Mesenchymal stem cell (in vitro differentiated cells and primary cell): ENCODE measurements around the gene MRTFA.
A peak's percentile ranks its signal among the peaks of the same experiment; 100 is the strongest.
"Not testable (repeated sequence)": the region's sequence is repeated elsewhere in the genome, so short reads cannot be mapped to it uniquely, and the experiment has no call there.

Experiments used
- DNase-seq: peaks from one replicate; pipeline ENCODE4 v3.0.0-alpha.2; 2013
- H2AFZ ChIP-seq: one replicate; pipeline ENCODE4 v1.6.1; 2013; ENCODE audit warnings: low read depth, mild to moderate bottlenecking, control low read depth, inconsistent platforms, low read length, moderate library complexity
- H2AK5ac ChIP-seq: 2 replicates; pipeline ENCODE4 v1.6.1; 2013; ENCODE audit warnings: low read length, moderate library complexity, mild to moderate bottlenecking, inconsistent platforms; ENCODE audit not compliant: severe bottlenecking
- H2BK120ac ChIP-seq: one replicate; pipeline ENCODE4 v1.6.1; 2013; ENCODE audit warnings: low read depth, mild to moderate bottlenecking, inconsistent platforms, low read length, moderate library complexity
- H2BK12ac ChIP-seq, 2 experiments: one replicate each; pipeline ENCODE4 v1.6.1; 2013; ENCODE audit warnings: inconsistent platforms in 2 of 2, low read length in 2 of 2, mild to moderate bottlenecking in 2 of 2, moderate library complexity in 2 of 2, control low read depth in 1 of 2
- H2BK15ac ChIP-seq: one replicate; pipeline ENCODE4 v1.6.1; 2013; ENCODE audit warnings: mild to moderate bottlenecking, low read depth, inconsistent platforms; ENCODE audit not compliant: poor library complexity, severe bottlenecking
- H2BK5ac ChIP-seq: 2 replicates; pipeline ENCODE4 v1.6.1; 2013; ENCODE audit warnings: low read depth, mild to moderate bottlenecking, low read length, control low read depth, inconsistent platforms; ENCODE audit not compliant: poor library complexity, severe bottlenecking
- H3K14ac ChIP-seq, 2 experiments: one replicate each; pipeline ENCODE4 v1.6.1; 2013; ENCODE audit warnings: inconsistent platforms in 2 of 2, low read length in 2 of 2, control low read depth in 1 of 2, mild to moderate bottlenecking in 1 of 2, moderate library complexity in 1 of 2
- H3K18ac ChIP-seq, 2 experiments: one replicate each; pipeline ENCODE4 v1.6.1; 2013; ENCODE audit warnings: inconsistent platforms in 2 of 2, low read length in 2 of 2, control low read depth in 1 of 2, low read depth in 1 of 2, mild to moderate bottlenecking in 1 of 2
- H3K23ac ChIP-seq, 2 experiments: one replicate each; pipeline ENCODE4 v1.6.1; 2013; ENCODE audit warnings: inconsistent platforms in 2 of 2, low read length in 2 of 2, mild to moderate bottlenecking in 2 of 2, moderate library complexity in 2 of 2, control low read depth in 1 of 2
- H3K27ac ChIP-seq: 2 replicates; pipeline ENCODE4 v1.5.1; 2013; ENCODE audit warnings: mild to moderate bottlenecking, moderate library complexity, low read length, control low read depth, inconsistent platforms; ENCODE audit not compliant: poor library complexity, severe bottlenecking
- H3K27me3 ChIP-seq, 2 experiments: 2 replicates each; pipeline versions ENCODE4 v1.6.1 to v1.7.0; 2013; ENCODE audit warnings: low read length in 2 of 2, mild to moderate bottlenecking in 2 of 2, moderate library complexity in 2 of 2, control low read depth in 1 of 2, inconsistent platforms in 1 of 2; ENCODE audit not compliant: control insufficient read depth in 1 of 2, insufficient read depth in 1 of 2
- H3K36me3 ChIP-seq, 2 experiments: 2 replicates each; pipeline versions ENCODE4 v1.6.1 to v1.7.0; 2013; ENCODE audit warnings: low read length in 2 of 2, control low read depth in 1 of 2, inconsistent platforms in 1 of 2, low read depth in 1 of 2, mild to moderate bottlenecking in 1 of 2; ENCODE audit not compliant: insufficient read depth in 2 of 2, control insufficient read depth in 1 of 2
- H3K4ac ChIP-seq, 2 experiments: one replicate each; pipeline ENCODE4 v1.6.1; 2013; ENCODE audit warnings: inconsistent platforms in 2 of 2, low read length in 2 of 2, mild to moderate bottlenecking in 2 of 2, moderate library complexity in 2 of 2, control low read depth in 1 of 2, low read depth in 1 of 2
- H3K4me1 ChIP-seq: 2 replicates; pipeline ENCODE4 v1.6.1; 2013; ENCODE audit warnings: low read depth, low read length, control low read depth; ENCODE audit not compliant: control insufficient read depth, insufficient read depth
- H3K4me2 ChIP-seq: 2 replicates; pipeline ENCODE4 v1.6.1; 2013; ENCODE audit warnings: low read length, mild to moderate bottlenecking, inconsistent platforms; ENCODE audit not compliant: poor library complexity, severe bottlenecking
- H3K4me3 ChIP-seq, 2 experiments: 2 replicates each; pipeline versions ENCODE4 v1.5.1 to v1.7.0; 2013; ENCODE audit warnings: low read length in 2 of 2, mild to moderate bottlenecking in 2 of 2, control low read depth in 1 of 2, low read depth in 1 of 2; ENCODE audit not compliant: insufficient read depth in 1 of 2
- H3K79me1 ChIP-seq: replicated peaks from 2 replicates; pipeline ENCODE4 v1.6.1; 2013; ENCODE audit warnings: mild to moderate bottlenecking, control low read depth, low read length, inconsistent platforms; ENCODE audit not compliant: poor library complexity, severe bottlenecking
- H3K9ac ChIP-seq: 2 replicates; pipeline ENCODE4 v1.7.0; 2013; ENCODE audit warnings: mild to moderate bottlenecking, low read length, moderate library complexity
- H3K9me3 ChIP-seq: 2 replicates; pipeline ENCODE4 v1.7.0; 2013; ENCODE audit warnings: mild to moderate bottlenecking, low read length; ENCODE audit not compliant: control insufficient read depth
- H4K8ac ChIP-seq: one replicate; pipeline ENCODE4 v1.6.1; 2013; ENCODE audit warnings: inconsistent platforms, mild to moderate bottlenecking, low read length, moderate library complexity
- H4K91ac ChIP-seq: one replicate; pipeline ENCODE4 v1.6.1; 2013; ENCODE audit warnings: mild to moderate bottlenecking, low read length, inconsistent platforms
- WGBS: methylation state at CpG from one replicate; pipeline ENCODE4 v1.1.7; 2013; ENCODE audit warnings: mixed read lengths; 5-methylcytosine and 5-hydroxymethylcytosine counted together

MRTFA gene

GRCh38 chr22:40511604-40512003 is 124.9 kb downstream of the MRTFA start:
- no peak overlapping the region for H2BK120ac ChIP-seq
- no peak overlapping the region for H3K14ac ChIP-seq
- no peaks in the 10 kb centered on the region for H3K36me3 ChIP-seq
- peaks cover 6% of the 10 kb centered on the region for H3K4me1 ChIP-seq
- H3K27ac ChIP-seq = no peak overlapping the region
- no peak overlapping the region for H3K4me2 ChIP-seq
- no peaks in the 10 kb centered on the region for H3K27me3 ChIP-seq
- H3K79me1 ChIP-seq = peaks cover 22% of the 10 kb centered on the region
- H2AFZ ChIP-seq = no peak overlapping the region
- H3K9me3 ChIP-seq = no peaks in the 10 kb centered on the region
- H2BK15ac ChIP-seq = no peak overlapping the region
- DNase-seq = no peak
- no peak overlapping the region for H4K8ac ChIP-seq
- no peak overlapping the region for H2AK5ac ChIP-seq
- no peak overlapping the region for H3K4me3 ChIP-seq
- no peak overlapping the region for H3K9ac ChIP-seq
- no peak overlapping the region for H4K91ac ChIP-seq
- H3K4ac ChIP-seq = peak overlapping the region in 1 of 2 experiments; percentile 52
- H2BK5ac ChIP-seq = no peak overlapping the region
- H3K23ac ChIP-seq = no peak overlapping the region
- H2BK12ac ChIP-seq = peak overlapping the region in 1 of 2 experiments; percentile 95
- peak overlapping the region in 1 of 2 experiments; percentile 61 for H3K18ac ChIP-seq

DNA sequence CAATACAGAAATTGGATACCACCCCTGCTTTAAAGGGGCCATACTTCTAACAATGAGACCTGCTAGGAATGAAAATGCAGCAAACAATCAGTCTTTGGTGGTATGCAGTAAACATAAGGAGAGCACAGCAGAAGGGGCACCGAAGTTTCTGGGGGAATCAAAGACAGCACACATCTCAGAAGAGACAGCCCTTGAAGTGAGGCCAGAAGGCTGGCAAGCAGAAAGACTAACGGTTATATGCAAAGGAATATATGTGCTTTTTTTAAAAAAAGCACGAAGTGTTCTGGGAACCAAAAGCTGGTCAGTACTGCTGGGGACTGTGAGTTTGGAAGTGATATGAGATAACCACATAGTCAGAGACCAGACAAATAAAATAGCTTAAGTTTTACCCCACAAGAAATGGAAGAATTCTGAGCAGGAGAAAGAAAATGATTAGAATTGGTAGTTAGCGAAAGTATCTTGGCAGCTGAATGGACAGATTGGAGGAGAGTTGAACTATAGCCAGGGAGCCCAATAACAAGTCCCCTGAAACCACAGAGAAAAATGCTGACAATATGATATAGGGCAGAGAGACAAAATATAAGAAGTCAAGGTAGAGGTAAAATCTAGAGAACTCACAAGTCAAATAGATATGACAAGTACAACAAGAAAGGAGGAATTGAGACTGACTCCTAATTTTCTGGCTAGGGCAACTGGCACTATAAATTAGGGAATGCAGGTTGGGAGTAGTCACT is 125.7 kb downstream of the MRTFA start:
- Histone ChIP-seq H3K36me3 (no peaks in the 10 kb centered on the region), H2BK5ac (no peak overlapping the region), H3K23ac (no peak overlapping the region), H4K91ac (no peak overlapping the region), H3K27me3 (no peaks in the 10 kb centered on the region), H3K4me3 (no peak overlapping the region), H3K79me1 (peaks cover 19% of the 10 kb centered on the region), H2BK12ac (peak overlapping the region in 1 of 2 experiments; percentile 69), H2AFZ (no peak overlapping the region), H3K14ac (no peak overlapping the region), H3K4me1 (peaks cover 6% of the 10 kb centered on the region), H3K9ac (no peak overlapping the region), H2BK15ac (no peak overlapping the region), H3K4me2 (no peak overlapping the region), H3K27ac (peak overlapping the region; percentile 9), H2AK5ac (no peak overlapping the region), H2BK120ac (no peak overlapping the region), H3K18ac (no peak overlapping the region), H4K8ac (no peak overlapping the region), H3K4ac (no peak overlapping the region), H3K9me3 (no peaks in the 10 kb centered on the region)
- no peak for DNase-seq
- WGBS = 86% methylated on average over 4 of the region's 4 CpGs

DNA sequence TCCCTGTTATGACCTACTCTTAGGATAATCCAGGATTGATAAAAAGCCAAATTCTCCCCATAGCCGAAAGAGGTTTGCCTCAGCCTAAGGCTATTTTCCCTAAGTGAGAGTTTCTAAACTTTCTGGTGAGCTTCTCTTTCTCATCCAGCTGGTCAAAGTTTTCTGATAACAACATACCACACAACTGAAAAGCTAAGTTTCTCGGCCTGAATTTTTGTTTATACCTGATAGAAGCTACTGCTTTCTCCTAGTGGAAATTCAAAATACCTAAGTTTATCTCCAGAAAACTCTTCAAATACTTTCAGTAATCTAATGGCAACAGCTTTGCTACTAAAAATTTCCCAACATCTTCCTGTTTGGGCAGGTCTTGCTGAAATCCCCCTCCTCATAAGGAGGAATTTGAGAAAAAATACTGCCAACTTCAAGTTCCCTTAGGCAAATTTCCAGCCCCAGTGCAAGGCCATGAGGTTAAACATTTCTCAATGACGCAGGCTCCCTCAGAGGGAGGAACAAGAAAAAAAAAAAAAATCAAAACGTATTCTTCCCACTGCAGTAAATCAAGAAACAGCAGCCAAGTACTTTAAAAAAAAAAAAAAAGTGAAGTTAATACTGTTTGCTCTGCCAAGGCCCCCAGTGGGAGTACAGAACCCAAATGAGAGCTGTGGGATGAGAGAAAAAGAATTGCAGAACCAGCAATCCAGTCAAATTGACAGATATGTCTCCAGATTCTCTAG is 127.0 kb downstream of the MRTFA start:
- Histone ChIP-seq H3K4me2 (peak overlapping the region; percentile 37), H2BK5ac (peak overlapping the region; percentile 26), H3K4me3 (no peak overlapping the region), H3K27ac (peak overlapping the region; percentile 82), H3K23ac (no peak overlapping the region), H3K14ac (no peak overlapping the region), H4K8ac (no peak overlapping the region), H3K27me3 (no peaks in the 10 kb centered on the region), H2AFZ (no peak overlapping the region), H2BK12ac (no peak overlapping the region), H4K91ac (no peak overlapping the region), H3K79me1 (peaks cover 17% of the 10 kb centered on the region), H3K9ac (peak overlapping the region; percentile 81), H2AK5ac (no peak overlapping the region), H3K18ac (no peak overlapping the region), H3K9me3 (no peaks in the 10 kb centered on the region), H2BK120ac (no peak overlapping the region), H2BK15ac (no peak overlapping the region), H3K4me1 (peaks cover 6% of the 10 kb centered on the region), H3K4ac (no peak overlapping the region), H3K36me3 (no peaks in the 10 kb centered on the region)
- DNase-seq = peak; percentile 95
- 43% methylated on average over 2 of the region's 4 CpGs for WGBS

- not testable (repeated sequence) for H4K8ac ChIP-seq, H3K23ac ChIP-seq, H3K4me1 ChIP-seq, DNase-seq, H3K4me2 ChIP-seq, H3K36me3 ChIP-seq, H3K27me3 ChIP-seq, H4K91ac ChIP-seq, H2BK5ac ChIP-seq, H3K4ac ChIP-seq, H3K27ac ChIP-seq, H2BK15ac ChIP-seq, H3K9ac ChIP-seq, H3K18ac ChIP-seq, H3K4me3 ChIP-seq, H2BK120ac ChIP-seq, H3K14ac ChIP-seq, H2BK12ac ChIP-seq, H2AFZ ChIP-seq, H2AK5ac ChIP-seq, H3K9me3 ChIP-seq
- peaks cover 17% of the 10 kb centered on the region for H3K79me1 ChIP-seq
- WGBS = 47% methylated on average over 7 of the region's 8 CpGs
These were observed 128.5 kb downstream of the MRTFA start for GRCh38 chr22:40508046-40508445.
